GM18511 (cell line): ENCODE data around the gene METTL16.
"Not testable (repeated sequence)": the region's sequence is repeated elsewhere in the genome, so short reads cannot be mapped to it uniquely, and the experiment has no call there.

Experiments
- ATAC-seq: cut with Tn5 transposase; IDR thresholded peaks from one replicate; pipeline ENCODE4 v1.9.1; 2021; ENCODE audit warnings: mild to moderate bottlenecking, moderate library complexity; ENCODE audit not compliant: unreplicated experiment

METTL16 gene

GRCh38 chr17:2507015-2507414 is 4.7 kb downstream of the METTL16 start:
- ATAC-seq, result not testable (repeated sequence)

- ATAC-seq, result no peak
Observed at GRCh38 chr17:2503627-2504026, 8.1 kb downstream of the METTL16 start.

- no peak for ATAC-seq
Observed at GRCh38 chr17:2502871-2503580, 8.7 kb downstream of the METTL16 start.

- ATAC-seq, result no peak
Observed at GRCh38 chr17:2500446-2500845, 11.2 kb downstream of the METTL16 start.

- ATAC-seq, result not testable (repeated sequence)
Observed at GRCh38 chr17:2489286-2489685, 22.4 kb downstream of the METTL16 start.

- no peak for ATAC-seq
Observed at GRCh38 chr17:2487306-2487705, 24.4 kb downstream of the METTL16 start.

- not testable (repeated sequence) for ATAC-seq
Observed at GRCh38 chr17:2486709-2487108, 25.0 kb downstream of the METTL16 start.

- no peak for ATAC-seq
Observed at GRCh38 chr17:2485970-2486369, 25.7 kb downstream of the METTL16 start.

- ATAC-seq, result no peak
Observed at GRCh38 chr17:2485543-2485942, 26.1 kb downstream of the METTL16 start.

GRCh38 chr17:2484876-2485275 is 26.8 kb downstream of the METTL16 start:
- no peak for ATAC-seq

GRCh38 chr17:2483084-2483483 is 28.6 kb downstream of the METTL16 start:
- ATAC-seq, result no peak

- no peak for ATAC-seq
Observed at GRCh38 chr17:2482218-2482617, 29.5 kb downstream of the METTL16 start.

GRCh38 chr17:2481760-2482159 is 29.9 kb downstream of the METTL16 start:
- ATAC-seq, result no peak

GRCh38 chr17:2478458-2478857 is 33.2 kb downstream of the METTL16 start:
- no peak for ATAC-seq

- no peak for ATAC-seq
Observed at GRCh38 chr17:2475056-2475455, 36.6 kb downstream of the METTL16 start.

- ATAC-seq, result no peak
Observed at GRCh38 chr17:2474371-2474770, 37.3 kb downstream of the METTL16 start.

GRCh38 chr17:2468270-2468669 is 43.4 kb downstream of the METTL16 start:
- ATAC-seq, result no peak

GRCh38 chr17:2466931-2467330 is 44.8 kb downstream of the METTL16 start:
- ATAC-seq, result no peak

- no peak for ATAC-seq
Observed at GRCh38 chr17:2462481-2462880, 49.2 kb downstream of the METTL16 start.

GRCh38 chr17:2459917-2460271 is 51.8 kb downstream of the METTL16 start:
- ATAC-seq, result no peak

GRCh38 chr17:2457913-2458312 is 53.8 kb downstream of the METTL16 start:
- ATAC-seq, result no peak

GRCh38 chr17:2456475-2456874 is 55.2 kb downstream of the METTL16 start:
- ATAC-seq, result no peak

- no peak for ATAC-seq
Observed at GRCh38 chr17:2455956-2456355, 55.7 kb downstream of the METTL16 start.
